Adrenal gland (tissue), 5 donors: ENCODE results near the gene SLC22A12.

ENCODE experiments used
- CTCF ChIP-seq, 6 experiments: fragments of 450-650 bp in 4 of 6; fragments of 200-600 bp in 2 of 6; sonication (generic) in 1 of 6; IDR thresholded peaks; 1 replicate in 5 of 6; 2 replicates in 1 of 6; pipeline versions ENCODE4 v1.5.1 to v1.8.0; 2016 to 2021; ENCODE audit warnings: antibody characterized with exemption in 6 of 6, mild to moderate bottlenecking in 2 of 6, moderate library complexity in 1 of 6
- POLR2A ChIP-seq, 2 donors: fragments of 450-650 bp; IDR thresholded peaks; one replicate each; pipeline ENCODE4 v1.6.1; 2017; ENCODE audit warnings: antibody characterized with exemption in 2 of 2, mild to moderate bottlenecking in 2 of 2, moderate library complexity in 1 of 2
- donor health status: DM: no; HTN: no; CAD: no.

GRCh38 chr11:64619811-64620380, 28.9 kb downstream of the SLC22A12 start:
- TF ChIP-seq CTCF (IDR thresholded peaks at IDR 0.05) = no peak
- TF ChIP-seq POLR2A (IDR thresholded peaks at IDR 0.05) = no peak
